Stimulated activated CD4-positive, alpha-beta T cell treated with anti-CD3 and anti-CD28 coated beads, Interleukin-1b, Interleukin-23, amount 100 ng/mL, for 1 hour (primary cell): Measurements from ENCODE around the gene ARFGAP3.

Experiments
- DNase-seq, 2 donors: peaks; one replicate each; pipeline ENCODE4 v3.0.0-alpha.2; 2020; ENCODE audit warnings: low read depth in 2 of 2

Gene ARFGAP3

DNA sequence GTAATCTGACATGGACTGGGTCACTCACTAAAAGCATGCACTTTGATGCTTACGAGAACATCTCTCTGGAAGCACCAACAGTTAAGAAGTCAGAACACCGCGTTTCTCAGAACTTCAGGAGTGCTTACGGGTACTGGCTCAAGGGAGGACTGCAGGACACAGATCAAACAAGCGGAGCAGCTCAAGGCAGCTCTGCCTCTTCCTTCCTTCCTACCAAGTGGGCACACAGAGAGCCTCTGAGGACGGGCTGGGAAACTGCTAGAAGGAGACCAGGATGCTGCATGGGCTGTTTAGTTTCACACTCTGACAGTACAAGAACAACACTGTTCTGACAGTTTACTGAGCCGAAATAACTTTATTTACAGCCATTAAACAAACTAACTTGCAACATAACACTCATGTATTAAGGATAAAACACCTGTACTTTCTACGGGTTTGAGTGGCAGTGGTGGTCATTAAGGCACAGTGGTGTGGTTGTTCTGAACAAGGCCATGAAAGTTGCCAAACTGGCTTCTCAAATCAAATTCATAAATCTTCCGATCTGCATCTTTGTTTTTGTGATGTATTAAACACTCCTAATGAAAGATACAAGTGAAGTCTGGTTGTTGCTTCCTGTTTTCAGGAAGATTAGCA lies 37.5 kb downstream of the ARFGAP3 start:
- DNase-seq, result no peak

DNA sequence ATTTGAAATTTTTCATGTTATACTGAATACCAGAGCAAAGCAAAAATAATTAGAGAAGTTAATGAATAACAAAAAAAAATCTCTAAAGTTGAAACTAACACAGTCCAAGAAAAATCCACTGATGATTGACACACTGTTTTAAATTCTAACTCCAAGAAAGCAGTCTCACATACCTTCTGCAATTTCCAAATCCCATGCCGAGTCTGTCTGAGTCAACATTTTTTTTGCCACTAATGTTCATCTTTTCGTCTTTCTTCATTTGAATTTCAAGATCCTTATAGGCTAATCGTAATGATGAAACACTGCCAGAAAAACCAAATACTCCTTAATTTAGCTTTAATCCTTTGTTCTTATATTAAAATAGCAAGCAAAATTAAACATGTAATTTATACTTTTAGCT lies 39.5 kb downstream of the ARFGAP3 start:
- DNase-seq, result no peak

DNA sequence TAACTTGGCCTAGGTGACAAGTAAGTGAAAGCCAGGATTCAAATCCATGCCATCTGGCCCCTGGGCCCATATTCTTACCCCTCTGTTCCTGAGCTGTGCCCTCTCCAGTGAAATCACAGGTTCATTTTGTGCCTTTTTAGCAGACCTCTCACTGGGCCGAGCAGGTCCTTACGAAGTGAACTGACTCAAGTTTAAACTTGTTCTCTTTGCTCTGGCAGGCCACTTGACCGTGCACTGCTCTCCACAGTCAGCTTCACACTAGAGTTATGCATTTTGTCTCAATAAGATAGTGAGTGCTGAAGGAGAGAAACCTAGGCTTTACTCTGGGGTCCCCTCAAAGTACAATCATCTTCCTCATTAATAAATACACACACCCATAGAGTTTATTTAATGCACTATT lies 40.7 kb downstream of the ARFGAP3 start:
- DNase-seq, result no peak

DNA sequence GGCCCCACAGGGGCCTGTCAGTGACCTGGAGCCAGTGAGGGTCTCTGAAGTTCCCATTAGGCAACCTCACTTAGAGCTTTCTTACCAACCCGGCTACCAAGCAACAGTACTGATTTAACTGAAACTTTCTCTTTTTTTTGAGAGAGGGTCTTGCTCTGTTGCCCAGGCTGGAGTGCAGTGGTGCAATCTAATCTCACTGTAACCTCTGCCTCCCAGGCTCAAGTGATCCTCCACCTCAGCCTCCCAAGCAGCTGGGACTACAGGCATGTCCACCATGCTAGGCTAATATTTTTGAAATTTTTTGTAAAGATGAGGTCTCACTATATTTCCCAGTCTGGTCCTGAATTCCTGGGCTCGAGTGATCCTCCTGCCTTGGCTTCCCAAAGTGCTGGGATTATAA lies 42.5 kb downstream of the ARFGAP3 start:
- DNase-seq, result no peak

DNA sequence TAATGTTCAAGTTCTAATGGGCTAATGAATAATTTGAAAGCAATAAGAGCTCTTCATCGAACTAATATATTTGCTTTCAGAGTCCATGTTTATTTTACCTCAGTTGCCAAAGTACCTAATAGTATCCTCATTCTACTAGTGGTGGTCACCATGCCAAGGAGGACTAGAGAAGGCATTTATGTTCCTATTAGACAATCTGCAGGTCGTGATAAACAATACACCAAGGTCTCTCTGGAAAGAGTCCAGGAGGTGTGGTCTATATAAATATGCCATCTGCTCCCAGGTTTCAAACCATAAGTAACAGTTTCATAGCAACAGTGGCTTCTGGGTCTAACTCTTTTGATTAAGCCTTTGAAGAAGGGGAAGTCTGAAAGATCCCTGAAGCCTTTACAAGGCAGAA lies 42.9 kb downstream of the ARFGAP3 start:
- no peak for DNase-seq

DNA sequence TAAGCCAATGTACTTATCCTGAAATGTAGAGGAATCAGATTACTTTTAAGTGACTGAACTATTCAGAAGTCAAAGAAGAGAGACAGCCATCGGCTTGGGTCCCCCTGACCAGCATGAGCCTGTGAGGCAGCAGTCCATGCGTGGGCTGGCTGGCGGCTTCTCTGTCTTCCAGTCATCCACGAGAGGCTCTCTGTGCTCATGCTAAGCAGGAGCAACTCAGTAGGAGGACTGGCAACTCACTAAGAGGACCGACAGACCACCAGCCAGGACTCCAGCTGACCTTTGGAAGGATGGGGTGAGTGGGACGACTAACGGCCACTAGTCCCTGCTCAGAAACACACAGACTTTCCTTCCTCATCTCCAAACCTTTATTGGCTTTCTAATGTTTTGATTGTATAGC lies 43.6 kb downstream of the ARFGAP3 start:
- DNase-seq, result no peak

DNA sequence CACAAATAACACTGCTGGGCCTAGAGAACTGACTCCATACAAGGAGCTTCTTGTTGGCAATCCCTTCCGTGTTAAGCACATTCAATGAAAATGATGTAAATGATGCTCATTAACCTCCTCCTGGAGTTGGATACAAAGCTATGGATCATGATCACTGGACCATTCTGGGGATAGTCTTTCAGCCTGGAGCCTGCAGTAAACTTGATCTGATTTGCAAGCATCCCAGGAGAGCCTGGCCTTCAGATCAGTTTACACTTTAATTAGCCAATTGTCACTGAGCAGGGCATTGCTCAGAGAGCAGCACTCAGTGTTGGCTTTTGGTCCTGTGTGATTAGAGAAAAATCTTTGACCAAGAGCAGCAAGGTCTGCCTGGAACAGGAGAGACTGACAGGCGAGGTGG lies 45.6 kb downstream of the ARFGAP3 start:
- no peak for DNase-seq

DNA sequence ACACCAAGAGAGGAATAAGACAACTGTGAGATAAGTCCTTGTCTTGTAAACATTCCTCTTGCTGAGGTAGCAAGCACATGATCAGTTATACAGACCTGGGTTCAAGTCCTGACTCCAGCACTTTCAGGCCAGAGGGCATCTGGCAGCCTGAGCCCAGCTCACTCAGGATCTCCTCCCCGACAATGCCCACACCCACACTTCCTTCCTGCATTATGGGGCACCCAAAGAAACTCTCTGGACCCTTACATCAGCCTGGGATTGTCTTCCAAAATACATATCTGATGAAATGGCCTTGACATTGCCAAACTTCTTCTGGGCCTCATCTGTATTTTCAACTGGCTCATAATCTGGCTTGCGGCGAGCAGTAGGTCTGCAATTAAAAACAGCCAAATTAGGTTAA lies 48.6 kb downstream of the ARFGAP3 start:
- no peak for DNase-seq

DNA sequence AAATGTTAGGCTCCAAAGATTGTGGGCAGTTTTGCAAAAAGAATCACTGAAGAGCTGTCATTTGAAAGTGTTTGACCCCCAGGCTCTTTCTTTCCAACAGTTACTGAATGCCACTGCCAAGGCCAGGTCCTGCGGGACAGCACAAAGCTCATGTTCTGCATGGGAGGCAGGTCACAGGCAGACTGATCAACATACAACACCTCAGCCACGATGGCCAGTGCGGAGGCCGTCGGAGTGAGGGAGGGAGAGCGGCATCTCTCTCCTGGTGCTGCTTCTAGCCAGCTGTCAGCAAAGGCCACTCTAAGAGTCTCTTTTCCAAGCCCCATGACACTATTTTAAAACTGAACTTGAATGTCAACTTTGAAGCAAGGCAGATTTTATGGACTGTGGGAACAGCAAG lies 49.9 kb downstream of the ARFGAP3 start:
- no peak for DNase-seq

DNA sequence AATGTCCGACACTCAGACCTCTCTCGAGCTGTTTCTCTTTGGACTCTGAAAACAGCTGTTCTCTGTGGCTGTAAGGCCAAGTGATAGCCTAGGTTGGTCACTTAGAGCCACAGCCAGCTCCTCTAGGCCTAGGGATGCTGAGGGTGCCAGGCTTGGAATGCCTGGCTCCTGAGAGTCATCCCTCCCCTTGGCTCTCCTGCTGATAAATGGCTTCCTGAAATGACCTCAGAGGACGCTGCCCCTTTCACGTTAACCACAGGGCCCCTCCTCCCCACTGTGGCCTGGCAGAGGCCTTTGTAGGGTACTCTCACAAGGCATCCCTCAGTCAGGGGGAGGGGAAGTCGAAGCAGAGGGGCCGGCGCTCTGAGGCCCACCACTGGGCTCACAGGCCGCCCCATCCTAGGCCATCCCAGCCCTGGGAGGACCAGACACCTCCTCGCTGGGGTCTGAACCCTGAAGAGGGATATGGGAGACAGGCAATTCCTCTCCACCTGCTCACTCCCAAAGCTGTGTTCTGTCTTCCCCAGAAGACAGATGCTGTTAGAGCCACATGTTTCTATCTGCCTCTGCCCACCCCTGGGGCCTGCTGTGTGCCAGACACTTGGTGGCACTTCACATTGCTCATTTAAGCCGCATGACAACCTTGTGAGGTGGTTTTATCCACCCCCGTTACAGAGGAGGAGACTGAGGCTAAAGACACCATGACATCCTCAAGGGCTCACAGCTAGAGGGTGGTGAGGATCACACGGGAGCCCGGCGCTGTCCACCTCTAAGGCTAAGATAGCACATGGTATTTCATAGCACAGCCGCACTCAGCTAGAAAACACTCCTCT lies 50.9 kb downstream of the ARFGAP3 start:
- DNase-seq, result no peak

DNA sequence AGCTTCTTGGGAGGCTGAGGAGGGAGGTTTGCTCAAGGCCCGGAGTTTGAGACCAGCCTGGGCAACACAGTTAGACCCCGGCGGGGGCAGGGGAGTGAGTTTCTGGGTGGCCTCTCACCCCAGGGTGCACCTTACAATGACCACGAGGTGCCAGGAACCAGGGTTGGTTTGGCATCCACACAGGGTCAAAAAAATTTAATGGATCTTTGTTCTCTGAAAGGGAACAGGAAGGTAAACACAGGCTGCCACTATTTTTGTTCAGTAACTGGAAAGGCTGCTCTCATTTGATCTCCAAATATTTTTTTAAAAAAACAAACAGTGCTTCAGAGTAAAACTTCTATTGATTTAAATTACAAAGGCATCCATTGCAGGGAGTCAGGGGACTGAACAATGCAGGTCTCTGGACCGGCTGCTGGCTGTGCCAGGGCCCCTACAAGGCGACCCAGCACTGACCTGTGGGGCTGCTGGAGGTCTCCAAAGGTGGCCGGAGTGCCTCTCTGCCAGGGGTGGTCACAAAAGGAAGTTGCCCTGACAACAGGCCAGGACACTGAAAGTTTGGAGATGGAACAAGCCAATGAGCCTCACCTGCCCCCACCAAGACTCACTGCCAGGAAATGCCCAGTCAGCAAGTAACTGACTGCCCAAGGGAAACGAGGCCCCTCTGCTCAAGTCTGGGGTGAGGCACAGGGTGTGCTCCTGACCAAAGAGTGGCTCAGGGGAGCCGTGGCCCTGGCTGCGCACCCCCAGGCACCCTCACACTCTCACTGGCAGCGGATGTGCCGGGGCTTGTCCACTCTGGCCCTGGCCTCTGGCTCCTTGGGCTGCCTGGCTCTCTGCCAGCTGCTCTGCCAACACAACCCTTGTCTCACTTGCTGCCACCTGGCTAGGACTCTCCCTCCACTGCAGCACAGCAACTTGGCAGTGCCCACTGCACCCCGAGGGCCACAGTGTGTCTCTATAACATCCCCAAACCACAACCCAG lies 51.8 kb downstream of the ARFGAP3 start:
- no peak for DNase-seq

DNA sequence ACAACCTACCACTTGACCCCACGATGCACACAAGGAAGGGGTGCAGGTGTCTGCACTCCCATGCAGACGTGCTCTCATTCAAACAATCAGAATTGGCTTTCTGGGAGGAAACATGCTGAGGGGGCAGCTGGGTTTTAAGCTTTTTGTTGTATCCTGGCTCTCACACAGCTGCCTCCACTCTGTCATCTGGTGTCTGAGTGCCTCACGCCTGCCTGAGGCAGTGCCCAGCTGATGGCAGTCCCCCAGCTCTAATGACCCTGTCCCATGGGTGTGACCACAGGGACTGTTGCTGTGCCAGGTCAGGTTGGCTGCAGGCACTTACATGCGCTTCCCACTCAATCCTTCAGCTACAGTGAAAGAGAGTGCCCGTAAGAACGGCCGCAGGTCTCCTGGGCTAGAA lies 53.7 kb downstream of the ARFGAP3 start:
- DNase-seq, result no peak

DNA sequence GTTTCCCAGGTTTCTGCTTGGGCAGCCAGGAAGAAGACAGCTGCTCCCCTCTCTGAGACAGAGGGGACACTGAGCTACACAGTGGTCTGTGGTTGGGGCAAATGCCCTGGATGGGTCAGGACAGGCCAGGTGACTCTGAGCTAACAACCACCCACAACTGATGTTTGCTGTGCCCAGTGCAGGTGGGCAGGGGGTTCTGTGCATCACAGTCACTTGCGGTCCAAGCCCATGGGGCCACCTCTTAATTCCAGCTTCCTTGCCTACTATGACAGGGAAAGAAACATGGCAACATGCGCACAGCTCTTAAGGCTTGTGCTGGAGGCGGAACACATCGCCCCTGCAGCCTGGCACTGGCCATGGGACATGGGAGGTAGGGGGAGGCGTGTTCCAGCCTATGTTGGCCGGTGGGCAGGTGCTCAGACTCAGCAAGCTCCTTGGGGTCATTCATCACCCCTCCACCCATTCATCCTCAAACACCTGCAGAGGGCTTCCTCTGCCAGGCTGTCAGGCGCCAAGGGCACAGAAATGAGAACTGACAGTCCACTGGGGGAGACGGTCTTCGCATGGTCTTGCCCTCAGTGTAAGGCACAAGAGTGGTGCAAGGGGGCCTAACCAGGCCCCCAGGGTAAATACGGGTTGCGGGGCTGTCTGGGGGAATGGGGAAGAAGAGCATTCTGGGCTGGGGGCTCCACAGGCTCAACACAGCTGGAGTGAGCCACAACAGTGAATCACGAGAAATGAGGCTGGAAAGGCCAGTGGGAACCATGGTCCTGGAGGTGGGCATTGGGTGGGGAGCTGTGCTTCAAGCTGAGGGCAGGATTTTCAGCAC lies 55.6 kb downstream of the ARFGAP3 start:
- DNase-seq, result no peak

DNA sequence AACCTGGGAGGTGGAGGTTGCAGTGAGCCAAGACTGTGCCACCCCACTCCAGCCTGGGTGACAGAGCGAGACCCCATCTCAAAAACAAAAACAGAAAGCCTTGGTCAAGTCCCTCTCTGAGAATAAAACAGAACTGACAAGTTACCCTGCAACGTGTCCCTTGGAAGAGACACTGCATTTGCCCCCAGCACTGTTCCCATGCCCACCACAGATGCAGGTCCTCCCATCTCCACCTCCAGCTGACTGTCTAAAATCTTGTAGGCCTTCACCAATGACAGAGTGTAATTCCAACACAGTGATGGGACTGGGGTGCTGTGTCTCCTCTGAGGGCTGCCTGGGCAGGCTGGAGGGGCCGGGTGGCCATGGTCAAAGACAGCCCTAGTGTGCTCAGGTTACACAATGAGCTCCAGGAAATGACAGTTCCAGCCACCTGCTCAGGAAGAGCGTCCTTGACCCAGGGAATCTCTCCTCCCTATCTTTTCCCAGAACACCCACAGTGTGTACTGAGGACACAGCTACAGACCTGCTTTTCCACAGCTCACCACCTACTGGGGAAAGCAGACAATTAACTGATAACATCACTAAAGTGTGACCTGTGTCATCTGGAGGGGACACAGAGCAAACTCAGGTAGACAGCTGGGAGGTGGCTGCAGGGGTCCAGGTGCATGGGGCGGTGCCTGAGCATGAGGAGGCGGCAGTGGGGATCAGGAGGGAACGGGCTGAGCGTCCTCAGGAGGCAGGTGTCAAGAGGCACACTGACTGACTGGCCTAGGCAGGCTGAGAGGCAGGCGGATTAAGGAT lies 56.4 kb downstream of the ARFGAP3 start:
- DNase-seq, result no peak

DNA sequence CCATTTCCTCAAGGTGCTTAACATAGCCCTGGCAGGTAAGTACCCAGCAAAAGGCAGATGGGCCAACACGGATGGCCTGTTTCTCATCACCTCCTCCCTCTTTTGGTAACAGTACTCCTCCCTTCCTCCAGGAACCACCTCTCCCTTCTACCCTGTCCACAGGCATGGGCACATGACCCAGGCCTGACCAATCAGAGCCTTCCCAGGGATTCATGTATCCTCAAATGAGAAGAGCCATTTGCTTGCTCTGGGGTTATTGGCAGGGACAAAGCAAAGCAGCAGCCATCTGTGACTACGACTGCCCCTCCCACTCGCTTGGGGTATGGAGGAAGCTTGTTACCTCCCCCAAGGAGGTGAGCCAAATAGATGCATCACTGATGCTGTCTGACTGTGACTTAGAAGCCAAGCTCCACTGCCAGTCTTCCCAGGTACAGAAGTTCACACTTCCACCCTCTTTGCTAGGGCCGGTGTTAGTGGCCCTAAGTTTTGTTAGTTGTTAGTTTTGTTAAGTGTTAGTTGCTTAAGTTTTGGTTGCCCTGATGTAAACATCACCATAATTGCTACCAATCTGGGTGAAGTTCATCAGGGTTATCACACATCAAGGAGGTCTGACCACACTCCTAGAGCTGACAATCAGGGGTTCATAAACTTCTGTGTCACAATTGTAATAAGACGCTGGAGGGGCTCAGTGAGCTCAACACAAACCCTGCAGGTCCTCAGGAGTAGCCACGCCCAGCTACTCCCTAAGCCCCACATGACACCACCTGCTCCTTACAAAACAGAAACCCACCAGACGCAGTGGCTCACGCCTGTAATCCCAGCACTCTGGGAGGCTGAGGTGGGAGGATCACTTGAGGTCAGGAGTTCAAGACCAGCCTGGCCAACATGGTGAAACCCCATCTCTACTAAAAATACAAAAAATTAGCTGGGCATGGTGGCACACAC lies 57.3 kb downstream of the ARFGAP3 start:
- DNase-seq, result no peak

DNA sequence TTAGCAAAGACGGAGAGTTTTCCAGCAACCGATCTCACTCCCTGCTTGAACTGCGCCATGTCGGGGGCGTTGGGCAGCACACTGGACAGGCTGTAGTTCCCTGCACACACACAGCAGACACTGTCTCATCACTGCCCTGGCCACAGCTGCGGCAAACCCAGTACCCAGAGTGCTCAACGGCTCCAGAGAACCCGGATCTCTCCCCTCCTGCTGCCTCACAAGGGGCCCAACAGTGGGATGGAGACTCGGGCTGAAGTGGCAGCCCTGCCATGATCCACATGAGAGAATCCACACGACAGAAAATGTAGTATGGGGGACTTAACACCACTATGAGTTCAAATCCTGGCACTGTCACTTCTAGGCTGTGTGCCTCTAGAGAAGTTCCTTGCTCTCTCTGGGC lies 58.0 kb downstream of the ARFGAP3 start:
- DNase-seq, result no peak

DNA sequence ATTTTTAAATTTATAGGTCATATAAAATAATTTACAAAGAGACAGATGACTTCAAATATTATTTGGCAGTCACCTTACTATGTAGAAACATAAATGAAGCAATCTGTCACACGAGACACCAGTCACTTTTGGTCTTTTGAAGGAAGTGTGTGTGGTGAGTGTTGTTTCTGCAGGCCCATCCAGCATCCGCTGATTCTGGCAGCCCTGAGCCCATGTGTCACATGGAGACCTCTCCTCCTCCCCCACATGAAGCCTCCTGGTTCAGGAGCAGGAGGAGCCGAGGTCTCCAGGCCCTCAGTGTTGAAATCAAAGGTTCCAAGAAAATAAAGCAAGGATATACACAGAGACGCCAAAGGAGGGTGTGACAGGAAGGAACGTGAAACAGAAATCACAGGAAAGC lies 60.1 kb downstream of the ARFGAP3 start:
- no peak for DNase-seq

DNA sequence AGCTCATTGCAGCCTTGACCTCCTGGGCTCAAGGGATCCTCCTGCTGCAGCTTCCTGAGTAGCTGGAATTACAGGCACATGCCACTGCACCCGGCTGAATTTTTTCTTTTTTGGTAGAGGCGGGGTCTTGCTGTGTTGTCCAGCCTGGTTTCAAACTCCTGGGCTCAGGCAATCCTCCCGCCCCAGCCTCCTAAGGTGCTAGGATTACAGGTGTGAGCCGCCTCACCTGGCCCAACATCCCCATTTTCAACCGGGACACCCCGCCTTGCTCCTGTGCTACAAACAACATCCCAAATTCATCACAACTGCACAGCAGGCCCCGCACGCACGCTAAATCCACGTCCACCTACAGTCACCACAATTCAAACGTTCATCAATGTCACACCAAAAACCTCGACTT lies 61.0 kb downstream of the ARFGAP3 start:
- no peak for DNase-seq
